Lung microvascular endothelial cell (primary cell): ENCODE data around the gene TAAR9. TPM values are rescaled to one million over a fixed set of nuclear protein-coding genes. Genes with fewer than 3 reads are reported as not detected.
"Not testable (repeated sequence)": the region's sequence is repeated elsewhere in the genome, so short reads cannot be mapped to it uniquely, and the experiment has no call there.

Source experiments
- DNase-seq, 2 donors: peaks; one replicate each; pipeline versions ENCODE4 v3.0.0 to v3.0.0-alpha.2; 2010; ENCODE audit warnings: low read depth in 2 of 2
- total RNA-seq: library from RNA; depleted of rRNA; stranded (reverse); fragments of >200 nt; gene quantifications from 2 replicates; pipeline ENCODE4 v1.2.1, GENCODE V29; 2014

TAAR9 gene
- total RNA-seq, 1 donor from 2014 or later, result not detected

DNA sequence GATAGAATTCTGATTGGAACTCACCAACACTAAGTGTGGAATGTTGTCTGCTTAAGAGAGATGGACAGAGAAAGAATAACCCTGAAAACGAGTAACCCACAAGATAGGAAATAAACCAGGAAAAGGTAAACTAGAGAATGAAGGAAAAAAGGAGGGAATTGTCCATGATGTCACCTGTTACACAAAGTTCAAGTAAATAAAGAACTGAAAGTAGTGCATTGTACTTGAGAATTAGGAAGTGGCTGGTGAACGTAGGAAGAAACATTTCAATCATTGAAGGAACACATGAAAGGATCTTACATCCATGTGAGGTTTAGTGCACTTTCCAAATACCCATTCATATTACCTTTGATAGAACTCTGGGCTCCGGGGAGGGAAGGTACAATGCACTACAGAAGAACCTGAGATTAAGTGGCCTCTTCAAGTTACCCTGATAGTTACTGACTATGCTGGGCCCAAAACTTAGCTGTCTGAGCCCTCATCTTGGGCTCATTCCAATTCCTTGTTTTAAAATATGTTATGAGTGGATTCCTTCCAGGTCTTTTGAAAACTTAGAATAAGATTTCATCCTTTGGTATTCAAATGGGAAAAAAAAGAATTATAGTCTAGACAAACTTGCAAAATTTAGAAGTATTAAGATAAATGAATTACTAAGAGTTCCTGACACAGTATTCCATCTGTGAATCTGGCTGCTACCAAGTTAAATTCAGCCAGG, 24.1 kb upstream of the TAAR9 start:
- no peak for DNase-seq

- no peak for DNase-seq
These were observed 22.7 kb upstream of the TAAR9 start for GRCh38 chr6:132515386-132515785.

GRCh38 chr6:132520953-132521352, 17.1 kb upstream of the TAAR9 start:
- no peak for DNase-seq

GRCh38 chr6:132524646-132525045, 13.4 kb upstream of the TAAR9 start:
- DNase-seq, result no peak

- no peak for DNase-seq
These were observed 12.2 kb upstream of the TAAR9 start for GRCh38 chr6:132525866-132526265.

GRCh38 chr6:132526461-132526860, 11.6 kb upstream of the TAAR9 start:
- no peak for DNase-seq

GRCh38 chr6:132527791-132528190, 10.3 kb upstream of the TAAR9 start:
- peak in 1 of 2 donors; percentile 10 for DNase-seq

DNA sequence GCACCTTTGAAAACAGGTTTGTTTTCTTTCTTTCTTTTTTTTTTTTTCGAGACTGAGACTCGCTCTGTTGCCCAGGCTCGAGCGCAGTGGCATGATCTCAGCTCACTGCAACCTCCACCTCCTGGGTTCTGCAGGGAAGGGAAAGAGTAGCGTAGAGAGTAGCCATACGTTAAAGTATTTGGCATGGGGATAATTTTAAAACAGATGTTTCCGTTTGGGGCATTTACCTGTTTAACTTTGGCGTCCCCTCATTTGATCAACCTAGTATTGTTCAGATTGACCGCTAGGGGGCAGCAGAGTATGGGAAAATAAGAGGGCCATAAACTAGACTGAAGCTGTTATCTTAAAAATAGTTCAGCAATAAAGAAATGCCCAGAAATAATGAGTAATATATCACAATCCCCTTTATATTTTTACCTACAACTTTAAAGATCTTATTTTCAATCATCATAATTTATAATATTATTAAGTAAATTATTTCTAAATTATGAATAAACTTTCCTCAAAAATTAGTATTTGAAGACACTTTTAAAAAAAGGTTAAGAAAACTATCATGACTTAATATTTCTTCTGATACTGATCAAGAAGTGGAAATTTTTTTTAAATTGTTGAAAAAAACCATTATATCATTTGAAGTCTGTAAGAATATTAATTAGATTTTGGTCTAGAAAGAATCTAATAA, 7.6 kb upstream of the TAAR9 start:
- DNase-seq, result peak; percentile 71 to 81

DNA sequence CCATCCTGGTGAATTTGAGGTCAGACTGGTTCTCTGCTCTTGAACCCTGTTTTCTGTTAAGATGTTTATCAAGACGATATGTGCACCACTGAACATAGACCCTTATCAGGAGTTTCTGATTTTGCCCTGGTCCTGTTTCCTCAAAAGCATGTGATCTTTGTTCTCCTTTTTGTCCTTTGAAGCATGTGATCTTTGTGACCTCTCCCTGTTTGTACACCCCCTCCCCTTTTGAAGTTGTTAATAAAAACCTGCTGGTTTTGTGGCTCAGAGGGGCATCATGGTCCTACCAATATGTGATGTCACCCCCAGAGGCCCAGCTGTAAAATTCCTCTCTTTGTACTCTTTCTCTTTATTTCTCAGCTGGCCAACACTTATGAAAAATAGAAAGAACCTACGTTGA, 3.5 kb upstream of the TAAR9 start:
- not testable (repeated sequence) for DNase-seq

- DNase-seq, result no peak
These were observed 932 bp upstream of the TAAR9 start for GRCh38 chr6:132537145-132537544.

DNA sequence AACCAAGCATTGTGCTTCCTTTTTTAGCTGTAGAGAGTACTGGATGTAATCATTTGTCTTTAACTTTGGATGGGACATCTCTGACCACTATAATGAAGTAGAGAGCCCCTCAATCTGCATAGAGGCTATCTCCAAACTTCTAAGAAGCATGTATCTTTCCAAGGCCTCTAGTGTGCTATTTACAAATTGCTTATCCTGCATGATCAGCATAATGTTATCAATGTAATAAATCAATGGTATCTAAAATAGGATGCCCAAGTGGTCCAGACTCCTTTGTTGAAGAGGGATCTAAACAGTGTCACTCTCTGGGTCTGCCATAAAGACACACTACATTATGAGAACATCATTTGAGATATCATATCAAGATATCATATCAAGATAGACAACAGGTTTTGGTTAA, 6.7 kb downstream of the TAAR9 start:
- DNase-seq, result no peak

DNA sequence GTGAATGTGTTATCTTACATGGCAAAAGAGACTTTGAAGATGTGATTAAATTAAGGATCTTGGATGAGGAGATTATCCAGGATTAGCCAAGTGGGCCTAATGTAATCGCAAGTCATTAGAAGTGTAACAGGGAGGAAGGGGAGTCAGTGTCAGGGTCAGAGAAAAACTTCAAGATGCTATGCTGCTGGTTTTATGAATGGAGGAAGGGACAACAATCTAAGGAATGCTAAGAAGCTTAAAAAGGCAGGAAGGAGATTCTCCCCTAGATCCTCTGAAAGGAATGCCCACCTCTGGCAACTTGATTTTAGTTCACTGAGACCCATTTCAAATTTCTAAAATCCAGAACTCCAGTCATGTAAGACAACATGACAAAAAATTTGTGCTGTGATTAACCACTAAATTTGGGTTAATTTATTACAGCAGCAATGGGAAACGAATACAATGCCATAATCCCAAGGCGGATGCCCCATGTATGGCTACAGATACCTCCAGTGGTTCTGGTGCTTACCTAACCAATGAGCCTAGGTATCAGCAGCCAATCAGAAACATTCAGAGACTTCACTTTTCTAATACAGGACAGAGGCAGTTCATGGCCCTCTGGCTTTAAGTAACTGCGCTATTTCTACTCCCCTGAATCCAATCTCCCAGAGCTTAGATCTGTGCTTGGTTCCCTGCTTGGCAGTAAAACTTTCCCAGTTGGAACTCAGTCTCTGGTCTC, 10.8 kb downstream of the TAAR9 start:
- DNase-seq, result no peak

GRCh38 chr6:132551214-132551613, 13.1 kb downstream of the TAAR9 start:
- DNase-seq, result no peak

DNA sequence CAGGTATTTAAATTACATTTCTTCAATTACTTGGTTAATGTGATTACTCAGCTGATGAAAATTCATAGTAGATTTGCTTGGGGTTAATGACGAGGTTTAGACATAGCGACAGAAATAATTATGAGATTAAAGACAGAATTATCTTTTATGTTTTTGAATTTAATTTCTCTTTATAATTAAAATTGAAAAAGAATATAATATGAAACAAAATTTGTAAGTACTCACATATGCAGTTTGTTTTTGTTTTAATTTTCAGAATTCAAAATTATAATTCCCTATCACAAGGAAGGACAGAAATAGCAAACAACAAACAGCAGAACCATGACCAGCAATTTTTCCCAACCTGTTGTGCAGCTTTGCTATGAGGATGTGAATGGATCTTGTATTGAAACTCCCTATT, 14.3 kb downstream of the TAAR9 start, which contains the start of gene TAAR8:
Gene TAAR8 (plus strand): TSS at position 301 of the 400 bp plus-strand sequence. CDS start 21 bp downstream, at position 322.
- DNase-seq, result no peak

GRCh38 chr6:132560087-132560486, 22.0 kb downstream of the TAAR9 start:
- DNase-seq, result not testable (repeated sequence)

GRCh38 chr6:132566404-132566803, 28.3 kb downstream of the TAAR9 start:
- no peak for DNase-seq

GRCh38 chr6:132567566-132567965, 29.5 kb downstream of the TAAR9 start:
- DNase-seq, result no peak

- DNase-seq, result no peak
These were observed 30.5 kb downstream of the TAAR9 start for GRCh38 chr6:132568611-132569010.

- DNase-seq, result no peak
These were observed 31.1 kb downstream of the TAAR9 start for GRCh38 chr6:132569170-132569569.

DNA sequence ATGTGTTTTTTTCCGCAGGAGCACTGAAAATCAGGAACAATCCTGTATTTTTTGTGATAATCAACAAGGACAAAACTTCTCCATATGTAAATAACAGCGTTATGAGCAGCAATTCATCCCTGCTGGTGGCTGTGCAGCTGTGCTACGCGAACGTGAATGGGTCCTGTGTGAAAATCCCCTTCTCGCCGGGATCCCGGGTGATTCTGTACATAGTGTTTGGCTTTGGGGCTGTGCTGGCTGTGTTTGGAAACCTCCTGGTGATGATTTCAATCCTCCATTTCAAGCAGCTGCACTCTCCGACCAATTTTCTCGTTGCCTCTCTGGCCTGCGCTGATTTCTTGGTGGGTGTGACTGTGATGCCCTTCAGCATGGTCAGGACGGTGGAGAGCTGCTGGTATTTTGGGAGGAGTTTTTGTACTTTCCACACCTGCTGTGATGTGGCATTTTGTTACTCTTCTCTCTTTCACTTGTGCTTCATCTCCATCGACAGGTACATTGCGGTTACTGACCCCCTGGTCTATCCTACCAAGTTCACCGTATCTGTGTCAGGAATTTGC, 32.2 kb downstream of the TAAR9 start, which contains the start of gene TAAR6:
Gene TAAR6 (plus strand): TSS at position 102 of the 557 bp plus-strand sequence. CDS start 0 bp downstream, at position 102.
- DNase-seq, result no peak

GRCh38 chr6:132571774-132572173, 33.7 kb downstream of the TAAR9 start:
- no peak for DNase-seq

DNA sequence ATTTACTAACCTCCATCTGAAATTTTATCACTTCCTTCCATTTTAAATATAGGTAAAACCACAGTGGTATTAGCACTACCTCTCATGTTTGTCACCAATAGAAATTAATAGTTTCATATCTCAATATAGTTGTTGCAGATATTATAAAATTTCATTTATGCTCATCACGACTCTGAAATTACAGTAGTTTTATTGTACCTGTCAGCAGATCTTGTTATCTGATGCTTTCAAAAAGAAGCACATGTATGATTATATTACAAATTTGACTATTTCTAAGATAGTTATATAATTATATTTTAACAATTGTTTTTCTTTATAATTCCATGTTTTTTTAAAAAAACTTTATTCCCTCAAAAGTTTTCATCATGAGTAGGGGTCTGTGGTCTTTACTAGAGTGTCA, 46.6 kb downstream of the TAAR9 start:
- no peak for DNase-seq
